ENCODE measurements around the gene CCNB2.

The CCNB2 gene

DNA sequence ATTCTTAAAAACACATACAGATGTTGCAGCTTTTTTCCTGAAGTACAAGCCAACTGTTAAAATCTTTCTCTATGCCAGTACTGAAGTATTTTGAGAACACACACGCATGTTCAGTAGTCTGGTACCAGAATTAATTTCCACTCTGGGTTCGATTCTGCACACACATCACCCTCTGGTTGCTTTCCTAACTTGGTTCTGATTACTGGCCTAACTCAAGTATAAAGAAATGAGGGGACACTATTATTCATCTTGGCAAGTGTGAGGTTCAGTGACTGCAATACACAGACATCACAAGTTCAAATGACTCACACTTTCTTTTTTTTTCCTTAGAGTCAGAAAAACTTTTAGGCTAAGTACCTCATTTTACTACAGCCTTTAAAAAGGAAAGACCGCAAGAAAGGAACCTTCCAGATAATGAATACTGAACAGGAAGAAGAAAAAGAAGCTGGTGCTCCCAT, 64.3 kb downstream of the CCNB2 start:
- no peak for DNase-seq

DNA sequence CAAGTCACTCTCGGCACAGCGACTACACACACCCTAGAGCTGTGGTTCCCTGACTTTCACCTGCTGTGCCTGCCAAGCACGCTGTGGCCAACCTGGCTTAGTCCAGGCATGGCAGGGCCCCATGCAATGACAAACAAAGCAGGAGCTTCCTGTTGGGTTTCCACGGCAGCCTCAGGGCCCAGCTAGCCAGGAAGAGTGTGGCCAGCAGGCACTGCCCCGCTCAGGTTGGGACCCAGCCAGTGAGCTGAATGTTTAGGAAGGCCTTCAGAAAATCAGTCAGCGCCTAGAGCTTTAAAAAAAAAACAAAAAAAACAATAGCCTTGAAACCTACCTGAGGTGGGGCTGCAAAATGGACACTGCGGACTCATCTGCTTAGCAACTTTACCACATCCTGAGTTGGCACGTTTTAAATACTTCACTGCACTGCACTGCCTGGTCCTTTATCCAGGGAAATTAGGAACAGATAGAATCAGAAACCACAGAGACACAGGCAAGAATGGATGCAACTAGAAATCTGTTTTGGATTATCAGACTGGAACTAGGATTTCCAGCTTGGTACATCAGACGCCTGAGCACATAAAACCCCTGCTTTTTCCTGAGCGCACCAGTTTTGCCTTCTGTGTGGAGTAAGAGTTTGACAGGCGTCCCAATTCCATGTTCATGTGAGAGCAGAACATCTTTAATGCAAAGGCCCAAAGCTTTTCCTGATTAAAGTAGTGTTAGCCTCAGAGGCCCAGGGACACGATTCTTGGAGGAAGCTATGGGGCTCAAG, 65.5 kb downstream of the CCNB2 start:
- no peak for DNase-seq

- DNase-seq, result no peak
These were observed 66.1 kb downstream of the CCNB2 start for GRCh38 chr15:59171067-59171397.

DNA sequence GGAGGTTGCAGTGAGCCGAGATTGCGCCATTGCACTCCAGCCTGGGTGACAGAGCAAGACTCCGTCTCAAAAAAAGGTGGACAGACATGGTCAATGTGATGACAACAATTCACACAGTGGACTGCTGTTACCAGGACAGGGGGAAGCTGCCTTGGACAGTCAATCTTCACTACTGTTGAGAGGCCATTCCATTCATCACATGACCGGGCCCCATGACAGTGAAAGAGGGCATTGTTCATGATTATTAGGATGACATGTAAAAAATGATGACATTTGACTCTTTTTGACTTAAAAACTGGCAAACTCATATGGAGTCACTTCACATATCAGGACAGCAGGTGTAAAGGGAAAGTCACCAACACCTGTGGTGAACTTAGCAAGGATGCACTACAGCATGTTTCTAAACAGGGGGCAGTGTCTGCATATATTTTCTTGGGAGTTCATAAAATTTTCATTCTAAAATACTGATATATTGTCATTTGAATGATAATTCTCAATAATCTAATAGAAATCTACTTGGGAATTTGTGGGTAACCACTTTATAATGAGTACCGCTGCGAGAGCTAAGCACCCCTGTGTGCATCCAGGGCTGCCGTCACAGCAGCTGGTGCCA, 67.4 kb downstream of the CCNB2 start:
- no peak for DNase-seq

DNA sequence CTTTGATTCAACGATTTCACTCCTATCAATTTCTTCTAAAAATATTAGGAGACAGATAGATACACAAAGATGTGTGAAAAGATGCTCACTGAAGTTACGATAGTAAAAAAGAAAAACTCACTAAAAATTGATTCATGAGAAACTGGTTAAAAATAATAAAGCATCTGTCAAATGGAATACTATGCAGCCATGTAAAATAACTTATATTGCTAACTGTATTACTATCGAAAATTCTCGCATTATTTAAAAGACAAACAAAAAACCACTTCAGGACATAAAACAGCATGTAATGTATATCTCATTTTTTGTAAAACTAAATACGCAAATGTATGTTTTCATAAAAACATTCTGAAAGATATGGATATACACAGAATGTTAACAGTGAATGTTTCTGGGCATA, 68.2 kb downstream of the CCNB2 start:
- DNase-seq, result no peak

GRCh38 chr15:59174151-59174834, 69.3 kb downstream of the CCNB2 start:
- DNase-seq, result no peak
